ENCODE measurements around the gene ADAMTS17. TPM values are rescaled to one million over a fixed set of nuclear protein-coding genes. Genes with fewer than 3 reads are reported as not detected.
"Not testable (repeated sequence)": the region's sequence is repeated elsewhere in the genome, so short reads cannot be mapped to it uniquely, and the experiment has no call there.

Gene ADAMTS17
- polyA plus RNA-seq, 3 donors, result 2.2 to 3.1 (median 2.5) TPM

DNA sequence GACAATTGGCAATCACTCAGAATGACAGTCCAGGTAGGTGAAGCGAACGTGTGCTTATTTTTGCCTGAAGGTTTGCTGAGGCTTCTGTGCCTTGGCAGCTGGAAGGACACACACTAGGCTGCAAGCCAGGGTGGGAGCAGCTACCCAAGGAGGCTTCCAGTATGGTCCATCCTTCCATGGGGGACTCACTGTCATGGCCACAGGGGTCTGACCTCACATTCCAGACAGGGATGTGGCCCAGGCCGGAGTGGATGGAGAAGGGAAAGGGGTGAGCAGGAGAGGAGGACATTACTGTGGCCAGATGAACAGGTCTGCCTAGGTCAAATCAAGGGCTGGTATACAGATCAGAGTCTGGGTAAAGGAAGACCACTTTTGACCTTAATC is 247.7 kb downstream of the ADAMTS17 start:
- no peak for DNase-seq (ENCODE audit: extremely low read depth in 1 of 11, low read depth in 9 of 11, low spot score in 4 of 11)

DNA sequence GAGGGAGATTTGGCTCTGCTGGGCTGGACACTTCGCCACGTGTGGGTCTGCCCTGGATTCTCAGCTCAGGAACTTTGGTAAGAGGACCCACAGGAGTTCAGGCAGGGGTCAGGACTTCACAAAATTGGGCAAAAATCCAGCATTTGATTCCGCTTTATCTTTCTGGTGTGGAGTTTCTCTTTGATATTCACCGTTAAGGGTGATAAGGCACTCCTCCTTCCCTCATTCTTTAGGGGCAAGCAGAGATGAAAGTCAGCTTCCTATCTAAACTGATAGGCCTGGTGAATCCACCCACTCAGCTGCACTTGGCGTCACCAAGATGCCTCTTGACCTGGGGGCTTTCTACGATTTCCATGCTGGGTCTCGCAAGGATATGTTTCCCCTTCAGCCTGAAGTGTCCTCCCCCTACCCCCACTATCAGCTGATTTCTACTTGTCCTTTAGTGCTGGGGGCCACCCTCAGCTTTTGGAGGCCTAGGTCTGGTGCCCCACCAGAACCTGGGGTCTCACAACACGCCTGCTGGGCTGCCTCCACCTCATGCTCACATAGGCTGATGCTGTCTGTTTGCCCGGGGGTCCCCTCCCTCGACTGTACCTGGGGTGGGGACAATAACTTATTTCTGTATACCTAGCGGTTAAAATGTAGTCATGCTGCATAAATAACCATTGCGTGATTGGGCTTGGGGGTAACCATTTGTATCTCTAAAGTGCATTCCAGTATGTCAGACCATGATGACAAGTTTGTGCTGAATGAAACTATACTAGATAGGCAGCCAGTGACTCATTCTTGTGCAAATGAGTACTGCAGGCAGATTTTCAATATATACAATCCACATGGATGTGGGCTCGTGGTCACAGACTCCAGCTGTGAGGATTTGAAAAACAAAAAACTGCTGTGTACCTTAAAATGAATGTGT is 248.3 kb downstream of the ADAMTS17 start:
- no peak for DNase-seq (ENCODE audit: extremely low read depth in 1 of 11, low read depth in 9 of 11, low spot score in 4 of 11)

DNA sequence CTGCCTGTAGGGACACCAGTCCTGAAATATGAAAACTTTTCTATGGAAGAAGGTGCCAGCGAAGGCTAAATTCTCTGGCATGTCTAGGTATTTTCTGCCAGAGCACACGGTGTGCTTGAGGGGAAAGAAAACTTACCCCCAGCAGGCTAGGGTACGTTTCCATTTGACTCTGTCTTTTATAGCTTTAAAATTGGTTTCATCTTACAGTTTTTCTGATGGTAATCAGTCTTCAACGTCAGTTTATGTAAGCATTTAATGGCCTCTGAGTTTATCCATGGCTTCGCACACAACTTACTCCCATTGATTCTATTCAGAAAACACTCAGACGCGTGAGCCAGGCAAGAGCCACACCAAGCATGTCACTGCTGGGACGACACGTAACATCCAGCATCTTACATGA is 249.7 kb downstream of the ADAMTS17 start:
- DNase-seq (ENCODE audit: extremely low read depth in 1 of 11, low read depth in 9 of 11, low spot score in 4 of 11), result no peak

DNA sequence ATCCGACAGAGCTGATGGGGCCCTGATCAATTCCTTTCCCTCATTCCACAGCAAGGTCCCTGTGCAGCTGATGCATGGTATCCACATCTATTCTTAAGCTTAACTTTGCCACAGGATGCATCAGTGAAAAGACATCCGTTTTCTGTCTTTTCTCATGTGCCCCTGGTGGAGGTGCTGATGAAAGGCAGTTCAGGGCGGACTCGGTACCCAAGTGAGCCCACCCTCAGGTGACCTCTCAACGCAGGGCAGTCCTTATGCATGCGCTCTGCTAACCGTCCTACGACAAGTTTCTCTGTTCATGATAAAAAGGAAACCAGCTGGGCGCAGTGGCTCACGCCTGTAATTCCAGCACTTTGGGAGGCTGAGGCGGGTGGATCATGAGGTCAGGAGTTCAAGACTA is 251.4 kb downstream of the ADAMTS17 start:
- no peak for DNase-seq (ENCODE audit: extremely low read depth in 1 of 11, low read depth in 9 of 11, low spot score in 4 of 11)

DNA sequence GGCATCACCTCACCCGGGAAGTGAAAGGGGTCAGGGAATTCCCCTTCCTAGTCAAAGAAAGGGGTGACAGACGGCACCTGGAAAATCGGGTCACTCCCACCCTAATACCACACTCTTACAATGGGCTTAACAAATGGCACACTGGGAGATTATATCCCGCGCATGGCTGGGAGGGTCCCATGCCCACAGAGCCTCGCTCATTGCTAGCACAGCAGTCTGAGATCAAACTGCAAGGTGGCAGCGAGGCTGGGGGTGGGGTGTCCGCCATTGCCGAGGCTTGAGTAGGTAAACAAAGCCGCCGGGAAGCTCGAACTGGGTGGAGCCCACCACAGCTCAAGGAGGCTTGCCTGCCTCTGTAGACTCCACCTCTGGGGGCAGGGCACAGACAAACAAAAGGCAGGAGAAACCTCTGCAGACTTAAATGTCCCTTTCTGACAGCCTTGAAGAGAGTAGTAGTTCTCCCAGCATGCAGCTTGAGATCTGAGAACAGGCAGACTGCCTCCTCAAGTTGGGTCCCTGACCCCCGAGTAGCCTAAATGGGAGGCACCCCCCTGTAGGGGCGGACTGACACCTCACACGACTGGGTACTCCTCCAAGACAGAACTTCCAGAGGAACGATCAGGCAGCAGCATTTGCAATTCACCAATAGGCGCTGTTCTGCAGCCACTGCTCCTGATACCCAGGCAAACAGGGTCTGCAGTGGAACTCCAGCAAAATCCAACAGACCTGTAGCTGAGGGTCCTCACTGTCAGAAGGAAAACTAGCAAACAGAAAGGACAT is 257.5 kb downstream of the ADAMTS17 start:
- not testable (repeated sequence) for DNase-seq (ENCODE audit: extremely low read depth in 1 of 11, low read depth in 9 of 11, low spot score in 4 of 11)

DNA sequence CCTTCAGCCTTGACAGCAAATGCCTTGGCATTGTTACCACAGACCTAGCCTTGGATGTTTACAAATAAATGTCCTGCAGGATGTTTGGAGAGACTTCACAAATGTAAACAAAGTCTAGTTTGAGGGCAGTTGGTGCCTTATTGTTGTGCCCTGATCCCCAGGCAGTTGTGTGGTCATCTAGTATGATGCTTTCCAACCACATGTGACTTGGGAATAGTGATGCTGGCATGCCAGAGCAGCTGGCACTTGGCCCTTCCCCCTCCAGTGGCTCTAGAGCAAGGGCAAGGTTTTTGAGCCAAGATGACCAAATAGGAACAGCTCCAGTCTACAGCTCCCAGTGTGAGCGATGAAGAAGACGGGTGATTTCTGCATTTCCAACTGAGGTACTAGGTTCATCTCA is 258.2 kb downstream of the ADAMTS17 start:
- no peak for DNase-seq (ENCODE audit: extremely low read depth in 1 of 11, low read depth in 9 of 11, low spot score in 4 of 11)

DNA sequence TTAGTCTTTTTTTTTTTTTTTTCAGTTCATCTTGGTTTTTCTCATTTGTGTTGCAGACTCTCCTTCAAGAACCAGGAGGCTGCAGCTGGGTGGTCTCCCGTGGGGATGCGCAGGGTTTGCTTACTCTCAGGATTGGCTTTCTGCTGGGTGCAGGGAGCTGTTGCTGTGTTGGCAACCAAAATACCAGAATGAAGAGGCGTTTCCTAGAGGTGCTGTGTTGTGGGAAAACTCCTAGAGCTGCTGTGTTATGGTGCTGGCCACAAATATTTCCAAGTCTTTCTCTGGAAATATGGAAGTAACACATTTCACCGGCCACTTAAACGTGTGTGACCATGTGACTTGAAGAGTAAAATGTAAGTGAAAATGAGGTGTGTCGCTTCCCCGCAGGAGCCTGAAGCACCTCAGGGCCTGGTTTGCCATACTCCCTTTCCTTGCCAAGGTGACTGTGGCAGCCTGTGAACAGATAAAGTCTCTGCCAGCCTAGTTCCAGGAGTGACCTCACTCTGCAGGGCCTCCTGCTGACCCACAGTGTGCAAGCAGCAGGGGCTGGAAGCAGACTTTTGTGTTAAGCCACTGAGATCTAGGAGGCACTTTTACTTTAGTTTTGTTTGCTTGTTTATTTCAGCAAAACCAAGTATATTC is 258.9 kb downstream of the ADAMTS17 start:
- no peak for DNase-seq (ENCODE audit: extremely low read depth in 1 of 11, low read depth in 9 of 11, low spot score in 4 of 11)

DNA sequence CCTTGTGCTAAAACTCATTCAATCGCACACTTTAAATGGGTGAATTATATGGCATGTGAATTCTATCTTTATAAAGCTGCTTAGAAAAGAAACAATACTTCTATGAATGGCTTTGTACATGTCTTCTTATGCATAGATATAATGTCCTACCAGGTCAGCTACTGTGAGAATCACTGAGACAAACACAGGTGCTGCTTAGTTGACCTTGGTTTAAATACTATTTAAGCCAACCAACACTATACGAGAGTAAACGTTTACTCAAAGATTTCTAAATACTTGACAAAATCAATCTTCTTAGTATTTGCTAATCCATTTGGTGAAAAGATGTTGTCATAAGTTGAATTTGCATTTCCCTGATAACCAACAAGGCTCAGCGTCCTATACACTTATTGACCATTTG is 260.3 kb downstream of the ADAMTS17 start:
- DNase-seq (ENCODE audit: extremely low read depth in 1 of 11, low read depth in 9 of 11, low spot score in 4 of 11), result no peak

DNA sequence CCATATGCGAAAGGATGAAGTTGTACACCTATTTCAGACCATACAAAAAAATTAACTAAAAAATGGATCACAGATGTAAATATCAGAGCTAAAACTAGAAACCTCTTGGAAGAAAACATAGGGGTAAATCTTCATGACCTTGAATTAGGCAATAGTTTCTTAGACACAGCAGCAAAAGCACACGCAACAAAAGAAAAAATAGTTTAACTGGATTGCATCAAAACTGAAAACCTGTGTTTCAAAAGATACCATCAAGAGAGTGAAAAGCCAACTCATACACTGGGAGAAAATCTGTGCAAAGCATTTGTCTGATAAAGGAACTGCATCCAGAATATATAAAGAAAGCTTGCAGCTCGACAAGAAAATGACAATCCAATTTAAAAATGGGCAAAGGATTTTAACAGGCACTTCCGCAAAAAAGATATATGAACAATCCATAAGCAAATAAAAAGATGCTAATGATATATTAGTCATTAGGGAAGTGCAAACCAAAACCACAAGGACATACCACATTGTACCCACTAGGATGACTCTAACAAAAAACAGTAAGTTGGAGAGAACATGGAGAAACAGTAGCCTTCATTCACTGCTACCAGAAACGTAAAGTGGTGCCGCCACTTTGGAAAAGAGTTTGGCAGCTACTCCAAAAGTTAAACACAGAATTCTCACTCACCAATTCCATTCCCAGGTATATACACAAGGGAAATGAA is 263.1 kb downstream of the ADAMTS17 start:
- DNase-seq (ENCODE audit: extremely low read depth in 1 of 11, low read depth in 9 of 11, low spot score in 4 of 11), result no peak

DNA sequence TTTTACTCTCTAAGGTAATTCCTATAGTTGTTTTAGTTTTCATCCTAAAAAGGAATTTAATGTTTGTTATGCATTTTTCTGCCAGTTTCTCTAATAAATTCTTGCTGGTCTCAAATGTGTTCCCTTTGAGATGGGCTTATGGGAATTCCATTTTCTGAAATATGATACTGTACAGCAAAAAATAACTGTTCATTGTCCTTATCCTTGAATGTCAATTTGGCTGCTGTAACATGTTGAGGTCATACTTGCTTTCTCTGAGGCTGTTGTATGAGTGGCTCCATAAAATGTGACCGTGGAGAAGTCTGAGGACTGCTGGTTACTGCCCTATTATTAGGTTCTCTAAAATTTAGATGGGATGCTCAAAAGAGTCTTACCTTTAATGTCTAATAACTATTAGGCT is 266.5 kb downstream of the ADAMTS17 start:
- no peak for DNase-seq (ENCODE audit: extremely low read depth in 1 of 11, low read depth in 9 of 11, low spot score in 4 of 11)

DNA sequence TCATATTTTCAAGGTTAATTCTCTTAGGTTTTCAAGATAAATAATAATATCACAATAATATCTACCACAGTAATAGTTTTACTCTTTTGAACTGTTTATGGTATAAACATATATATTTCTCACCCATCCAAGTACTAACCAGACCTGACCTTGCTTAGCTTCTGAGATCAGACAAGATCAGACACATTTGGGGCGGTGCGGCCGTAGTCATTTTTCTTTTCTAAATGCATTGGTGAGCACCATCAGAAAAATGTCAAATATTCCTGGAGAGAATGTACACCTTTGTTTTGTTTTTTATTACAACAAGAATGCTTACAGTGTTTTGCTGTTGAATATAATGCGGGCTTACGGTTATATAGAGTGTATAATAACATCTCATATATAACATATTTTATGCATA is 267.8 kb downstream of the ADAMTS17 start:
- no peak for DNase-seq (ENCODE audit: extremely low read depth in 1 of 11, low read depth in 9 of 11, low spot score in 4 of 11)

DNA sequence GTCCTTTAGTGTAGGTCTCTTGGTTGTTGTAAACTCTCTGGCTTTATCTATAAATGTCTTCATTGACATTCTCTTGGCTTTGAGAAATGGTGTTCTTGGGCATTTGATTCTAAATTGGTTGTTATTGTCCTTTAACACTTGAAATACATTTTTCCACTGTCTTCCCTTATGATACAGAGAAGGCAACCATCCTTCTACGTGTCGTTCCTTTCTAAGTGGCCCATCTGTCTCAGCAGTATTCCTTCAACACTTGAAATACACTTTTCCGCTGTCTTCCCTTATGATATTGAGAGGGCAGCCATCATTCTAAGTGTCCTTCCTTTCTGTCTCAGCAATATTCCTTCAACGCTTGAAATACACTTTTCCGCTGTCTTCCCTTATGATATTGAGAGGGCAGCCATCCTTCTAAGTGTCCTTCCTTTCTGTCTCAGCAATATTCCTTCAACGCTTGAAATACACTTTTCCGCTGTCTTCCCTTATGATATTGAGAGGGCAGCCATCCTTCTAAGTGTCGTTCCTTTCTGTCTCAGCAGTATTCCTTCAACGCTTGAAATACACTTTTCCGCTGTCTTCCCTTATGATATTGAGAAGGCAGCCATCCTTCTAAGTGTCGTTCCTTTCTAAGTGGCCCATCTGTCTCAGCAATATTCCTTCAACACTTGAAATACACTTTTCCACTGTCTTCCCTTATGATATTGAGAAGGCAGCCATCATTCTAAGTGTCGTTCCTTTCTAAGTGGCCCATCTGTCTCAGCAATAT is 275.1 kb downstream of the ADAMTS17 start:
- not testable (repeated sequence) for DNase-seq (ENCODE audit: extremely low read depth in 1 of 11, low read depth in 9 of 11, low spot score in 4 of 11)

DNA sequence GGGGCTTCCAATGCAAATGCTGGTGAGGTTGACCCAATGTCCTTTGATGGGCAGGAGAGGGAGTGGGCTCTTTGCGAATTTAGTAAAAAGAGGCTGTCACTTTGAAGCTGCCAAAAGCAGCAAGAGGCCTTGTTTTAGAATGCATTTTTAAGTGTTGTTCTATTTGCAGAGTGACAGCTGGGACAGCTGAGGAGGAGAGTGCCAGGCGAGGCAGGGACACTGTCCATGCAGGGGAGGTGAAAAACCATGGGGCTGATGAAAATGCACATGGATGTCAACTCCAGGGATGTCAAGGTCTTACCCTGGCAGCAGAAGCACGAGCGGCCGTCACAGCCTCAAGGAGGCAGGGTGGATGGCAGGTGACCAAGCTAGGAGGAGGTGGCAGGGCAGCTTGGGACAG is 279.8 kb downstream of the ADAMTS17 start:
- no peak for DNase-seq (ENCODE audit: extremely low read depth in 1 of 11, low read depth in 9 of 11, low spot score in 4 of 11)

DNA sequence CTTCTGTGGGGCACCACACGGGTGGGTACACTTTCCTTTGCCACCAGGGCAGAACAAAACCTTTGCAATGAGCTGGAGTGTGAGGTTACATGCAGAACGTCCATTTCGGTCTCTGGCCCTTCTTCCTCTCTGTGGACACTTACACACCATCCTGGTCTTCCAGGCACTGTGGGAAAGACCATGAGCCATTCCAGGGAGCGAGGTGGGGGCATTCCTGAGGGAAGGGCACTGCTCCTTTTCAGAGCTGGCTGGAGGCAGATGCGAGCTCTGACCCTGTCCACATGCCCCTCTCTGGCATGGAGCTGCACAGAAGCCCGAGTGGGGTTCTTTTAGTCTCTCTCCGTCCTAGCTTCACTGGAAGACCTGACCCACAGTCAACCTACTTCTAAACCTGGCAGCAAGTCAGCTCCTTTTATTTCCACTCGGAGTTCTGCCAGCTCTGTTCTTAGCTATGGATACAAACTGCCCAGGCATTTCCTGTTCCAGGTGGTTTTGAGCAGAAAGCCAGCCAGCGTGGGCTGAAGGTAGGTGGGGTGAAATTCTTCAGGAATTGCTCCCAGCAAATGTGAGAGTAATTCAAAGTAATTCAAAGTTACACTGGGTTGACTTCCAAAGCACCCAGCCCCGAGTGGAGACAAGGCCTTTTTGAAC is 281.4 kb downstream of the ADAMTS17 start:
- peak in 3 of 11 donors; percentile 13 to 24 (median 20) for DNase-seq (ENCODE audit: extremely low read depth in 1 of 11, low read depth in 9 of 11, low spot score in 4 of 11)

DNA sequence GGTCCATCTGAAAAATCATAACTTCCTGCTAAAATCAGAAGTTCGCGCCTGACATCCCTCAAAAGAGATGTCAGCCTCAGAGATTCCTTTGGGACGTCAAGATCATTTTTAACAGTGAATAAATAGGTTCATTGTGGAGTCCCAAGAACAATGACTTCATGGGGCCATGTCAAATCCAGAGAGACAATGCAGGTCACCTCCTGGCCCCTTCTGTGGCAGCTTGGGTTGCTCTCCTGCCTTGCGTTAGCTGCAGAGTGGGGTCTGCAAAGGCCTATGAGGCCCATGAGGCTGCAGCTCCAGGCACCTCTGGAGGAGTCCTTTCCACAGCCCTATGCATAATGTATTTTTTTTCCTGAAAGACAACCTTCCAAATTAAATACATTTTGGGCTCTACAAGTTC is 282.3 kb downstream of the ADAMTS17 start:
- DNase-seq (ENCODE audit: extremely low read depth in 1 of 11, low read depth in 9 of 11, low spot score in 4 of 11), result no peak

DNA sequence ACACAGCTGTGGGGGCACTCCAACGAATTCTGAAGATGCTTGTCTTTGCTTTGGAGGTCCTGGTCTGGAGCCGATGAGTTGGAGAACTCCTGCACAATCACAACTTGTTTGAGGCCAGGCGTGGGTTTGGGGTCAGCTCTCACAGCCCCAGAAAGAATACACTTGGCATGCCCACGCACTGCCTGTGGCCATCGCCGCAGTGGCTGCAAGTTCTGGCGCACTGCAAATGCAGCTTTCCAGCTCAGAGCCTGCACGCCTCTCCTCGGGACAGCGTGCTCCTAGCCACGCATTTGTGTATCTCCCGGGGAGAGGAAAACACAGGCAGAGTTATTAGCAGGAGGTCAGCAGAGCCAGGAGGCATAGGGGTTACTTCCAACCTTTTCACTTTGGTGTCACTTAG is 282.7 kb downstream of the ADAMTS17 start:
- no peak for DNase-seq (ENCODE audit: extremely low read depth in 1 of 11, low read depth in 9 of 11, low spot score in 4 of 11)

DNA sequence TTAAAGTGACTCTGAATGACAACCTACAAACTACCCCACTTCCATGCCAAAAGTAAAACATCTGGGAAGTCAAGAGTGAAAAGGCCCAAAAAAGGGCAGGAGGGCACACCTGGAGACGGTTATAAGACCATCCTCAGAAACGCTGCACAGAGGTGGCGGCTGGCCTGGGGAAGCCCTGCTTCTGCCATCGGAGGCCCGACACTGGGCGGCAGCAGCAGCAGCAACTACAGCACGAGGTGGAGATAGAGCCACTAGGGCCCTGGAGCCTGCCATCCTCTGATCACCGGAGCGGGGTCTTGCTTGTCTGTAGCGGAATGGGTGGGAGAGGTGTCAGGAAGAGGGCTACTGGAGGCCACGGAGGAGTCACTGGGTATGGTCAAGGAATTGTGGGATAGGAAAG is 283.3 kb downstream of the ADAMTS17 start:
- no peak for DNase-seq (ENCODE audit: extremely low read depth in 1 of 11, low read depth in 9 of 11, low spot score in 4 of 11)

DNA sequence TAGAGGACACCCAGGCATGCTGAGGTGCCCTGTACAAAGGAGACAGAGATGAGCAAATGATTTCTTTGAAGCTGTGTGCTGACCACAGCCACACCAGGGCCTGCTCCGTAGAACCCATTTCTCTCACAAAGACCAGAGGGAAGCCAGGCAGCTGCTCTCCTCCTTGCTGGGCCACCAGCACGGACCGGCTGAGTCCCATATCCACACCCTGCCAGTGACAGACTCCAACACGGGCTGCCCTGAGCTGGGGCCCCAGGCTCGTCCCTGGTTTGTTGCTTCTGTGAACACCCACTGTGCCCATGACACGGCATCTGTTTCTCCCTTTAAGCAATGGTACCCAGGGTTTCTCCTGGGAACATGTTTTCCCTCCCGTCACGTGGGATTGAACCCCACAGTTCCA is 284.5 kb downstream of the ADAMTS17 start:
- DNase-seq (ENCODE audit: extremely low read depth in 1 of 11, low read depth in 9 of 11, low spot score in 4 of 11), result no peak
